Stimulated activated naive CD4-positive, alpha-beta T cell treated with Interleukin-2 at 50 U/mL for 16 hours (primary cell): ENCODE results near the gene CD82.
"Not testable (repeated sequence)": the region's sequence is repeated elsewhere in the genome, so short reads cannot be mapped to it uniquely, and the experiment has no call there.

ENCODE experiments used
- DNase-seq: peaks from one replicate; lab custom pipeline; 2025; lab: John Stamatoyannopoulos, UW

Gene CD82

GRCh38 chr11:44633641-44634040 is 68.2 kb downstream of the CD82 start:
- DNase-seq = no peak

GRCh38 chr11:44634401-44635281 is 69.2 kb downstream of the CD82 start:
- no peak for DNase-seq

GRCh38 chr11:44637487-44637886 is 72.0 kb downstream of the CD82 start:
- DNase-seq = no peak

DNA sequence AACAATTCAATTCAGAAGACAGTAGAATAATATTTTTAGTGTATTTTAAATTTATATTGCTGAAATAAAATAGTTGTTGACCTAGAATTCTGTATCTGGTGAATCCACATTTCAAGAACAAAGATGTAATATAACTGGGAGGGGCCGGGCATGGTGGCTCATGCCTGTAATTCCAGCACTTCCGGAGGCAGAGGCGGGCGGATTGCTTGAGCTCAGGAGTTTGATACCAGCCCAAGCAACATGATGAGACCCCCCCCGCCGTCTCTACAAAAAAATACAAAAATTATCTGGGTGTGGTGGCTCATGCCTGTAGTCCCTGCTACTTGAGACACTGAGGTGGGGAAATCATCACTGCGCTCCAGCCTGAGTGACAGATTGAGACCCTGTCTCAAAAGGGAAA is 72.6 kb downstream of the CD82 start:
- no peak for DNase-seq

- DNase-seq = no peak
Measured at GRCh38 chr11:44643217-44643616, 77.8 kb downstream of the CD82 start.

DNA sequence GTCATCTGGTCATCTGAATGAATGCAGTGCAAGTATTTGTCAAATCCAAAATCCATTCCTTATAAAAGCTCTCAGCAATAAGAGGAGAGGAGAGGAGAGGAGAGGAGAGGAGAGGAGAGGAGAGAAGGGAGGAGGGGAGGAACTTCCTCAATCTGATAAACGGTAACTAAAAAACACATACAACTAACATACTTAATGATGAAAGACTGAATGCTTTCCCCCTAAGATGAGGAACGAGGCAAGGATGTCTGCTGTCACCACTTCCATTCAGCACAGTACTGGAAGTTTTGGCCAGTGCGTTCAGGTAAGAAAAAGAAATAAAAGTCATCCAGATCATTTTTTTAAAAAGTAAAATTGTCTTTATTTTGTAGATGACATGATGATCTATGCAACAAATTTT is 80.4 kb downstream of the CD82 start:
- no peak for DNase-seq

DNA sequence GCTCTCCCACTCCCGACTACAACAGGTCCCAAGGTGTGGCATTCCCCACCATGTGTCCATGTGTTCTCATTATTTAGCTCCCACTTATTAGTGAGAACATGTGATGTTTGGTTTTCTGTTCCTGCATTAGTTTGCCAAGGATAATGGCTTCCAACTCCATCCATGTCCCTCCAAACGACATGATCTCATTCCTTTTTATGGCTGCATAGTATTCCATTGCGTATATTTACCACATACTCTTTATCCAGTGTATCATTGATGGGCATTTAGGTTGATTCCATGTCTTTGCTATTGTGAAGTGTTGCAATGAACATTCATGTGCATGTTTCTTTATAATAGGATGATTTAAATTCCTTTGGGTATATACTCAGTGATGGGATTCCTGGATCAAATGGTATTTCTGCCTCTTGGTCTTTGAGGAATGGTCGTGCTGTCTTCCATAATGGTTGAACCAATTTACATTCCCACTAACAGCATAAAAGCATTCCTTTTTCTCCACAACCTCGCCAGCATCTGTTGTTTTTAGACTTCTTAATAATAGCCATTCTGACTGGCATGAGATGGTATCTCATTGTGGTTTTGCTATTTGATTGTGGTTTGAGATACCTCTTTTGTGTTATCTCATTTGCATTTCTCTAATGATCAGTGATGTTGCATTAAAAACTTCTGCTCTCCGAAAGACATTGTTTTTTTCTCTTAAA is 81.9 kb downstream of the CD82 start:
- DNase-seq = not testable (repeated sequence)

DNA sequence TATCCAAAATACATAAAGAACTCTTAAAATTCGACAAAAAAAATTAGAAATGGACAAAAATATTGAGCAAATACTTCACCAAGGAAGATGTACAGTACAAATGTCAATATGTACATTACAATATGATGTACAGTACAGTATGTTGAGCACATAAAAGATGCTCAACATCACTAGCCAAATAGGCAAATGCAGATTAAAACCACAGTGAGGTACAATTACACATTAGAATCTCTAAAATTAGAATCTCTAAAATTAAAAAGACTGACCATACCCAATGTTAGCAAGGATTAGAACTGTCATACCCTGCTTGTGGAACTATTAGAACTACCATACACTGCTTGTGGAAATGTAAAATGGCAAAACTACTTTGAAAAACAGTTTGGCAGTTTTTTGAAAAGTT is 82.6 kb downstream of the CD82 start:
- DNase-seq = no peak

- DNase-seq = no peak
Measured at GRCh38 chr11:44651535-44652155, 86.2 kb downstream of the CD82 start.

GRCh38 chr11:44652901-44653644 is 87.6 kb downstream of the CD82 start:
- DNase-seq = no peak

DNA sequence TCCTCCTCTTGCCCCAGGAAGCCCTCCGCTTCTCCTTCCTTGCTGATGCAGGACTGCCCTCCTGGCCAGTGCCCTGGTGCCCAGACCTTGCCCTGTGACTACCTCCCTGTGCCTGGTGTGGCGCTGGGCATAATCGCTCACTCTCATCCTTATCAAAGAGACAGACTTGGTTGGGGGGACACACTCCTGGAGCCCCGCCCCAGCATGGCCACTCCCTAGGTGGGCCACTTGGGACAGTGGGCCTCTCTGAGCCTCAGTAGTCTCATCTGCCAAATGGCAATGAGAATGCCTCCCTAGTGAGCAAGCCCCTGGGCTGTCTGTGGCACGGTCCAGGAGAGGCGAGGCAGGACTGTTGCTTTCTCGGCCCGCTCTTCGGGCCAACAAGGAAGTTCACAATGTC is 88.6 kb downstream of the CD82 start:
- no peak for DNase-seq

DNA sequence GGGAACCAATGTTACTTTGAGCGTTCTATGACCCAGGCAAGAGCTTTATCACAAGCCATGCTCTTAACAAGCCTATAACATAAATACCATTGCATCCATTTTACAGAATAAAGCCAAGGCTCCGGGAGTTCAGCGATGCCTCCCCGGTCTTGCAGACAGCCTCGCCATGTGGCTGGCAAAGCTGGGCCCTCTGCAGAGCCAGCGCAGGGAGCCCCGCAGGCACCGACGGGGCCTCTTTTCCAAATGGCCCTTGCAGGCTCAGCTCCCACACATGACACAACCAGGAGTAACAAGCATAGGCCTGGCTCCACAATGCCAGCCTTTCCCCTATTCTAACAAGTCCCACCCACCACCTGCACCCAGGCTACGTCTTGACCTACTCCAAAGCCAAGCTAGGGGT is 89.1 kb downstream of the CD82 start:
- DNase-seq = no peak

- no peak for DNase-seq
Measured at GRCh38 chr11:44657836-44658505, 92.5 kb downstream of the CD82 start.

DNA sequence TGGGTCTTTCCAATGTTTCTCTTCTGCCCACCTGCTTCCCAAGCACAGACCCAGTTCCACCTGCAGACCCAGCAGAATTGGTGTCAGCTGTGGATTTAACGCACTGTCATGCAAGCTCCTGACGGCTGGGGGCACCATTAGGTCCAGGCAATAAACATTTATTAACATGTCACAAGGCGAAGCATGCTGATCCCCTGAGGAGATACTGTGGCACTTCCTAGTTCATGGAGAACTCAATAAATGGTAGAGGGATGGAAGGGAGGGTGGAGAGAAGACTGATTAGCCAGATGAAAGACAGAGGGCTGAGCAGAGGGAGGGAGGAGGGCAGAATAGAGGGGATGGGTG is 93.0 kb downstream of the CD82 start:
- no peak for DNase-seq

DNA sequence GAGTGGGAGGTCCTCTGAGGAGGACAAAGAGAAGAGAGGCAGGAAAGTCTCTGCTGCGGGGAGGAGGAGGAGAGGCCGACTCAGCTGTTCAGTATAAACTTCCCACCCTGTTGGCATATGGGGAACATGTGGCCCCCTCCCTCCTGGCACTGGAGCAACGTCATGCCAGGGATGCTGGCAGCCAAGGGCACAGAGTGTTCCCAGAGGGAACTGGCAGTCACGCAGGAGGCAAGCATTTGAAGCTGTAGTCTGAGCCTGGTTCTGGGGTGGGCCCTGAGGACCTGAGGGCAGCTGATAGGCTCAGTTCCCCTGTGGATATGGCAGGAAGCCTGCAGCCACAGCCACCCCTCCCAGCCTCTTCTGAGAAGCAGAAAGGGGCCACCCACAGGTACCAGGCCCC is 94.2 kb downstream of the CD82 start:
- no peak for DNase-seq

- not testable (repeated sequence) for DNase-seq
Measured at GRCh38 chr11:44660535-44660934, 95.1 kb downstream of the CD82 start.

- DNase-seq = no peak
Measured at GRCh38 chr11:44661311-44661717, 95.9 kb downstream of the CD82 start.
